ENCODE data around the gene FAM124A. TPM values are rescaled to one million over a fixed set of nuclear protein-coding genes. Genes with fewer than 3 reads are reported as not detected.
A peak's percentile ranks its signal among the peaks of the same experiment; 100 is the strongest.

Gene FAM124A
- total RNA-seq, 1 donor from 2014 or later = 0.60 TPM

- no peak for DNase-seq (ENCODE audit: low read depth)
Observed at GRCh38 chr13:51221108-51221507, 1.1 kb upstream of the FAM124A start.

GRCh38 chr13:51221674-51222036, 543 bp upstream of the FAM124A start:
- no peak for DNase-seq (ENCODE audit: low read depth)

GRCh38 chr13:51222686-51223559, 725 bp downstream of the FAM124A start:
- DNase-seq (ENCODE audit: low read depth) = peak; percentile 26

GRCh38 chr13:51223560-51224270, 1.5 kb downstream of the FAM124A start:
- DNase-seq (ENCODE audit: low read depth) = no peak

GRCh38 chr13:51225029-51225428, 2.8 kb downstream of the FAM124A start:
- peak; percentile 13 for DNase-seq (ENCODE audit: low read depth)

- no peak for DNase-seq (ENCODE audit: low read depth)
Observed at GRCh38 chr13:51227404-51227803, 5.2 kb downstream of the FAM124A start.

- no peak for DNase-seq (ENCODE audit: low read depth)
Observed at GRCh38 chr13:51229101-51229719, 7.0 kb downstream of the FAM124A start.

- DNase-seq (ENCODE audit: low read depth) = no peak
Observed at GRCh38 chr13:51229731-51230130, 7.5 kb downstream of the FAM124A start.

- peak; percentile 10 for DNase-seq (ENCODE audit: low read depth)
Observed at GRCh38 chr13:51230477-51231105, 8.4 kb downstream of the FAM124A start.

- no peak for DNase-seq (ENCODE audit: low read depth)
Observed at GRCh38 chr13:51231456-51231855, 9.3 kb downstream of the FAM124A start.

GRCh38 chr13:51232328-51232727, 10.1 kb downstream of the FAM124A start:
- no peak for DNase-seq (ENCODE audit: low read depth)

GRCh38 chr13:51233117-51233826, 11.1 kb downstream of the FAM124A start:
- no peak for DNase-seq (ENCODE audit: low read depth)

- no peak for DNase-seq (ENCODE audit: low read depth)
Observed at GRCh38 chr13:51234676-51235075, 12.5 kb downstream of the FAM124A start.

- no peak for DNase-seq (ENCODE audit: low read depth)
Observed at GRCh38 chr13:51235186-51235585, 13.0 kb downstream of the FAM124A start.

- DNase-seq (ENCODE audit: low read depth) = peak; percentile 14
Observed at GRCh38 chr13:51235756-51236490, 13.7 kb downstream of the FAM124A start.

- no peak for DNase-seq (ENCODE audit: low read depth)
Observed at GRCh38 chr13:51236491-51236792, 14.2 kb downstream of the FAM124A start.

- DNase-seq (ENCODE audit: low read depth) = no peak
Observed at GRCh38 chr13:51237386-51237785, 15.2 kb downstream of the FAM124A start.

- no peak for DNase-seq (ENCODE audit: low read depth)
Observed at GRCh38 chr13:51237887-51238286, 15.7 kb downstream of the FAM124A start.

GRCh38 chr13:51240178-51240577, 18.0 kb downstream of the FAM124A start:
- DNase-seq (ENCODE audit: low read depth) = no peak

- no peak for DNase-seq (ENCODE audit: low read depth)
Observed at GRCh38 chr13:51240958-51241357, 18.8 kb downstream of the FAM124A start.

- DNase-seq (ENCODE audit: low read depth) = no peak
Observed at GRCh38 chr13:51241720-51242119, 19.5 kb downstream of the FAM124A start.

All from renal cortical epithelial cell (primary cell).